Testis (tissue), 3 donors: Measurements from ENCODE around the gene RPUSD4. TPM values are rescaled to one million over a fixed set of nuclear protein-coding genes. Genes with fewer than 3 reads are reported as not detected.

ENCODE experiments used
- DNase-seq: peaks from one replicate; pipeline ENCODE4 v3.0.0-alpha.2; 2019
- H3K27ac ChIP-seq, 2 donors: fragments of 200-600 bp; sonication (generic); one replicate each; pipeline ENCODE4 v1.5.1; 2019
- H3K27me3 ChIP-seq: fragments of 200-600 bp; sonication (generic); one replicate; pipeline ENCODE4 v1.5.1; 2019
- H3K36me3 ChIP-seq: fragments of 200-600 bp; sonication (generic); one replicate; pipeline ENCODE4 v1.5.1; 2017; ENCODE audit warnings: low read depth; ENCODE audit errors: missing control alignments
- H3K4me1 ChIP-seq: fragments of 200-600 bp; sonication (generic); one replicate; pipeline ENCODE4 v1.5.1; 2019
- H3K4me3 ChIP-seq, 2 donors: fragments of 200-600 bp; sonication (generic); one replicate each; pipeline ENCODE4 v1.5.1; 2017 to 2019
- H3K9me3 ChIP-seq: fragments of 200-600 bp; sonication (generic); one replicate; pipeline ENCODE4 v1.5.1; 2017
- POLR2A ChIP-seq: fragments of 450-650 bp; IDR thresholded peaks from one replicate; pipeline ENCODE4 v1.6.1; 2017; ENCODE audit warnings: antibody characterized with exemption, mild to moderate bottlenecking, moderate library complexity
- WGBS, 2 donors: methylation state at CpG; one replicate each; pipeline ENCODE4 v1.1.5; 2018; 5-methylcytosine and 5-hydroxymethylcytosine counted together
- intact Hi-C: fragments of 100-400 bp; cut with DNase I; formaldehyde crosslinking; loops from one replicate; pipeline ENCODE4 v1.15.1; 2023; ENCODE audit warnings: low total_unique reads
- polyA plus RNA-seq: library from polyadenylated mRNA; stranded (reverse); fragments of 350-450 nt; fragmentation: Illumina TruSeq; extraction: RNeasy Lipid Tissue Mini Kit (QIAGEN cat#74804); gene quantifications from one replicate; pipeline ENCODE4 v1.2.3, GENCODE V29; 2014; ENCODE audit warnings: low read depth, low replicate concordance; ENCODE audit not compliant: insufficient read depth
- total RNA-seq, 2 donors: library from RNA; depleted of rRNA; stranded (reverse); fragments of >200 nt; gene quantifications; one replicate each; pipeline ENCODE4 v1.2.3, GENCODE V29; 2016
- TF ChIP-seq, protein P1 (sequence below), 3 experiments: fragments of 450-650 bp in 2 of 3; fragments of 200-600 bp in 1 of 3; sonication (generic) in 1 of 3; IDR thresholded peaks; one replicate each; pipeline ENCODE4 v1.5.1; 2016 to 2019; ENCODE audit warnings: antibody characterized with exemption in 3 of 3, mild to moderate bottlenecking in 2 of 3, moderate library complexity in 1 of 3

RPUSD4 gene
- total and polyA plus RNA-seq, 3 donors from 2014 or later: 25.9 to 33.8 (median 27.5) TPM

DNA sequence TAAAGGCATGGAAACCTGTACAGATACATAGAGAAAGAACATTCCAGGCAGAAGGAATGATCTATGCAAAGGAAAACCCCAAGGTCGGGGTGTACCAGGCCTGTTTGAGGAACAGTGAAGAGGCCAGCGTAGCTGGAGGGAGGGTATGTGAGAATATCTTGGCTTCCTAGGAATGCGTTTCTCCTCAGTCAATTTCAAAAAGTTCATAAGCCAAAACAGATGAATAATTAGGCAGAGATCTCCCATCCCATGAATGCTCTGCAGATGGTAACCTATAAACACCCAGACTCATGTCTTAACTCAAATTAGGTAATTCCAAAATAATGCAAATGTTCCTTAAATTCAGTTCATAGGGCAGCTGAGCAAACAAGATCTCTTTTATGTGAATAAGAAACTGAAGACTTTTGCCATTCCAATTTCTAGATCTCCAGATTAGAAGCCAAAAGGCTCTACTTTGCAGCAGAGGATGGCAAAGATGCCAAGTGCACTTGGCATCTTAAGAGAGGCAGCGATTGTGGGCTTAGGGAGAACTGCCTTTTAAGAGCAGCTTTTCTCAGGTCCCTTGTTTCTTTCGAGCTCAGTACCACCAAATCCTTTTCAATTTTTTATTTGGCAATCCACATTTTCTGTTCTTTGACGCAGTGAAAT is 13.3 kb upstream of the RPUSD4 start:
- Histone ChIP-seq H3K4me1 (no peaks in the 10 kb centered on the region), H3K9me3 (no peaks in the 10 kb centered on the region), H3K27me3 (no peaks in the 10 kb centered on the region), H3K27ac (no peak overlapping the region), H3K4me3 (no peak overlapping the region), H3K36me3 (no peaks in the 10 kb centered on the region)
- no peak for TF ChIP-seq POLR2A
- TF ChIP-seq, protein P1, sequence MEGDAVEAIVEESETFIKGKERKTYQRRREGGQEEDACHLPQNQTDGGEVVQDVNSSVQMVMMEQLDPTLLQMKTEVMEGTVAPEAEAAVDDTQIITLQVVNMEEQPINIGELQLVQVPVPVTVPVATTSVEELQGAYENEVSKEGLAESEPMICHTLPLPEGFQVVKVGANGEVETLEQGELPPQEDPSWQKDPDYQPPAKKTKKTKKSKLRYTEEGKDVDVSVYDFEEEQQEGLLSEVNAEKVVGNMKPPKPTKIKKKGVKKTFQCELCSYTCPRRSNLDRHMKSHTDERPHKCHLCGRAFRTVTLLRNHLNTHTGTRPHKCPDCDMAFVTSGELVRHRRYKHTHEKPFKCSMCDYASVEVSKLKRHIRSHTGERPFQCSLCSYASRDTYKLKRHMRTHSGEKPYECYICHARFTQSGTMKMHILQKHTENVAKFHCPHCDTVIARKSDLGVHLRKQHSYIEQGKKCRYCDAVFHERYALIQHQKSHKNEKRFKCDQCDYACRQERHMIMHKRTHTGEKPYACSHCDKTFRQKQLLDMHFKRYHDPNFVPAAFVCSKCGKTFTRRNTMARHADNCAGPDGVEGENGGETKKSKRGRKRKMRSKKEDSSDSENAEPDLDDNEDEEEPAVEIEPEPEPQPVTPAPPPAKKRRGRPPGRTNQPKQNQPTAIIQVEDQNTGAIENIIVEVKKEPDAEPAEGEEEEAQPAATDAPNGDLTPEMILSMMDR (IDR thresholded peaks at IDR 0.05): no peak
- intact Hi-C loops: no loop called here
- no peak for DNase-seq
- WGBS, 2 donors: 85 to 92% methylated on average over 6 of the region's 6 CpGs

DNA sequence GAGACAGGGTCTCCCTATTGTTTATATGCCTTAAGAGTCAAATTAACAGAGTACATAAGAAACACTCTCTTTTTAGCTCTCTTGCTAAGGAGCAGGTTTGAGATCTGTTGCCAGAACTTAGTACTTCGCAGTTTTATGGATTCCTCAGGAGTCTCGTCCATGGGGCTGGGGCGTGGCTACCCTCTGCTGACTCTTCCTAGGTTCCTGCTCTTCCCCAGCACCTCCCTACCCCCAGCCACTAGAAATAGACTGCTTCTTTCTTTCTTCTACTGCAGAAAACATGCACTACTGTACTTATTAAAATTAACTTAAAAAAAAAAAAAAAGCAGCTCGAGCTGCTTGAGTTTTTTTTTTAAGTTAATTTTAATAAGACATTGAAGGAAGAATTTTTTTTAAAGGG is 8.1 kb upstream of the RPUSD4 start:
- intact Hi-C loops: no loop called here
- no peaks in the 10 kb centered on the region for H3K27me3 ChIP-seq
- no peaks in the 10 kb centered on the region for H3K36me3 ChIP-seq
- H3K9me3 ChIP-seq: no peaks in the 10 kb centered on the region
- TF ChIP-seq, protein P1 (IDR thresholded peaks at IDR 0.05): no peak
- TF ChIP-seq POLR2A: no peak
- H3K27ac ChIP-seq: no peak overlapping the region
- WGBS, 2 donors: 60 to 61% methylated on average over 4 of the region's 4 CpGs
- no peak for DNase-seq
- peaks cover 21% of the 10 kb centered on the region for H3K4me1 ChIP-seq
- no peak overlapping the region for H3K4me3 ChIP-seq

DNA sequence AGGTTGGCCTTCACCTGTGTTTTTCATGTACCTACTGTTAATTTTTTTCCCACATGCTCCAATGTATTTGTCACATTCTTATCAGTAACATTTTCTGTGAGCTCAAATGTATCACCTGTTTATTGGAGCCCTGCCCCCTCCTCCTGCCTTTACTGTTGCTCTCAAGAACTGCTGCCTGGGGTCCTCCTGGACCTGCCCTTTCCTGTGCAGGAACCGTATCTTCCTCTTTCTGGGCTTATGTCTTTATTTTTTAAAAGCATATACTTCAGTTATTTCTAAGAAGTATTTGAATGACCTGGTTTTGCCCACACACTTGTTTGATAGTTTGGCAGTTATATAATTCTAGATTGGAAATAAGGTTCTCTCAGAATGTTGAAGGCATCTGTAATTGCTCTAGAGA is 6.0 kb upstream of the RPUSD4 start:
- intact Hi-C loops: no loop called here
- WGBS, 2 donors: 64 to 78% methylated on average over 1 of the region's 1 CpG
- H3K9me3 ChIP-seq: no peaks in the 10 kb centered on the region

DNA sequence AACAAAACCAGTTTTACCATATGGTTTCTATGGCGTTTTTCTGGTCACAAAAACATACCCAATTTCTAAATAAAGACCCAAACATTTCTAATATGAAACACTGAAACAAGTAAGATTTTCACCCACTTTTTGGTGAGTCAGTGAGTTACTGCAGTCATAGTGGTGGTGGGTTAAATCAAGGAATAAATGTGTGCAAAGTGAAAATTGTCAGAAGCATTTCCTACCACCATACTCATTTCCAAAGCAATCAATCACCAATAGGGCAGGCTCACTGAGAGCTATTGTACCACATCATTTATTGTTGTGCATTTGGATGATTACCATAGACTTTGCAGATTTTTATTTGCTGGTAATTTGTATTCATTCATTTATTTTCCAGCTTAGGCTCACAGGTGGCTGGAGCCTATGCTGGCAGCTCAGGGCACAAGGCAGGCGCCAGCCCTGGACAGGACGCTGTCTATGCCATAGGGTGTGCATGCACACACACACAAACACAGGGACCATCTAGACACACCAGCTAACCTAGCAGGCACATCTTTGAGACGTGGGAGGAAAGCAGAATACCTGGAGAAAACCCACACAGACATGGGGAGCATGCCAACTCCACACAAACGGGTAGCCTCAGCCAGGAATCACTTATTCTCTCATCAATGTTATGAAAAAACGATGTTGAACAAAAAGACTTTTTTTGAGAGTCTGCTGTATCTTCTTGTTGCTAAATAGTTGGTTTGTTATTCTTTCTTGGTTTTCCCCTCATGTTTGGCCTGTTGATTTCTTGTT is 5.3 kb upstream of the RPUSD4 start:
- peaks cover 33% of the 10 kb centered on the region for H3K4me1 ChIP-seq
- H3K4me3 ChIP-seq: no peak overlapping the region
- no peak for DNase-seq
- H3K27me3 ChIP-seq: no peaks in the 10 kb centered on the region
- H3K36me3 ChIP-seq: no peaks in the 10 kb centered on the region
- intact Hi-C loops: no loop called here
- no peak for TF ChIP-seq POLR2A
- TF ChIP-seq, protein P1 (IDR thresholded peaks at IDR 0.05): no peak
- WGBS, 2 donors: 68 to 70% methylated on average over 6 of the region's 6 CpGs
- H3K27ac ChIP-seq: no peak overlapping the region
- no peaks in the 10 kb centered on the region for H3K9me3 ChIP-seq

More for the DNA sequence above, 6.0 kb upstream of the RPUSD4 start:
- no peak for DNase-seq
- H3K27me3 ChIP-seq: no peaks in the 10 kb centered on the region
- no peaks in the 10 kb centered on the region for H3K36me3 ChIP-seq
- H3K27ac ChIP-seq: no peak overlapping the region
- H3K4me1 ChIP-seq: peaks cover 30% of the 10 kb centered on the region
- TF ChIP-seq, protein P1 (IDR thresholded peaks at IDR 0.05): no peak
- no peak overlapping the region for H3K4me3 ChIP-seq
